Activated gamma-delta T cell treated with Interleukin-2 at 50 U/mL for 16 hours (primary cell): ENCODE measurements around the gene DRAM1.
"Not testable (repeated sequence)": the region's sequence is repeated elsewhere in the genome, so short reads cannot be mapped to it uniquely, and the experiment has no call there.

ENCODE experiments used
- DNase-seq: peaks from one replicate; pipeline ENCODE4 v3.0.0-alpha.2; 2020

Gene DRAM1

GRCh38 chr12:101876861-101877805, at the start of gene DRAM1:
DRAM1 (plus strand) TSS chr12:101877580; CDS start chr12:101877790, 210 bp downstream.
- peak; percentile 67 for DNase-seq

- DNase-seq = no peak
These were observed 48.8 kb upstream of the DRAM1 start for GRCh38 chr12:101828463-101829196.

- no peak for DNase-seq
These were observed 47.6 kb upstream of the DRAM1 start for GRCh38 chr12:101829639-101830366.

GRCh38 chr12:101830367-101831325, 46.7 kb upstream of the DRAM1 start, which contains the start of gene GNPTAB:
GNPTAB (minus strand) TSS chr12:101830959; CDS start chr12:101830675, 284 bp downstream.
- peak; percentile 96 for DNase-seq

- no peak for DNase-seq
These were observed 45.4 kb upstream of the DRAM1 start for GRCh38 chr12:101832030-101832429.

- DNase-seq = no peak
These were observed 38.6 kb upstream of the DRAM1 start for GRCh38 chr12:101838628-101839323.

GRCh38 chr12:101839324-101840283, 37.8 kb upstream of the DRAM1 start:
- DNase-seq = peak; percentile 71

- no peak for DNase-seq
These were observed 36.3 kb upstream of the DRAM1 start for GRCh38 chr12:101841069-101841468.

GRCh38 chr12:101845137-101845711, 32.2 kb upstream of the DRAM1 start:
- no peak for DNase-seq

- no peak for DNase-seq
These were observed 30.1 kb upstream of the DRAM1 start for GRCh38 chr12:101847325-101847724.

- DNase-seq = no peak
These were observed 27.2 kb upstream of the DRAM1 start for GRCh38 chr12:101850199-101850598.

GRCh38 chr12:101852998-101853397, 24.4 kb upstream of the DRAM1 start:
- DNase-seq = no peak

- DNase-seq = no peak
These were observed 22.6 kb upstream of the DRAM1 start for GRCh38 chr12:101854747-101855146.

GRCh38 chr12:101855364-101855884, 22.0 kb upstream of the DRAM1 start:
- no peak for DNase-seq

- no peak for DNase-seq
These were observed 21.4 kb upstream of the DRAM1 start for GRCh38 chr12:101855976-101856375.

GRCh38 chr12:101856614-101857013, 20.8 kb upstream of the DRAM1 start:
- not testable (repeated sequence) for DNase-seq

GRCh38 chr12:101857043-101857558, 20.3 kb upstream of the DRAM1 start:
- no peak for DNase-seq

- no peak for DNase-seq
These were observed 19.0 kb upstream of the DRAM1 start for GRCh38 chr12:101858361-101858760.
